Gastrocnemius medialis (tissue), 4 donors: ENCODE measurements around the gene ANGPTL8. TPM values are rescaled to one million over a fixed set of nuclear protein-coding genes. Genes with fewer than 3 reads are reported as not detected.

Experiments
- ATAC-seq, 2 donors: fragments of 150-250 bp; one replicate each; pipeline ENCODE4 v1.9.1; 2016
- DNase-seq, 2 donors: peaks; one replicate each; pipeline ENCODE4 v3.0.0-alpha.2; 2019
- H3K27ac ChIP-seq, 4 donors: fragments of 200-600 bp; sonication (generic); 1 replicate in 1 of 4; 2 replicates in 3 of 4; pipeline ENCODE4 v1.5.1; 2016 to 2018; ENCODE audit warnings: mild to moderate bottlenecking in 2 of 4, moderate library complexity in 1 of 4
- H3K27me3 ChIP-seq, 3 donors: fragments of 200-600 bp; sonication (generic) in 2 of 3; 1 replicate in 1 of 3; 2 replicates in 2 of 3; pipeline versions ENCODE4 v1.5.1 to v1.6.0; 2016 to 2019; ENCODE audit warnings: mild to moderate bottlenecking in 1 of 3, moderate library complexity in 1 of 3
- H3K36me3 ChIP-seq, 2 donors: fragments of 200-600 bp; sonication (generic) in 1 of 2; one replicate each; pipeline ENCODE4 v1.5.1; 2017 to 2018
- H3K4me1 ChIP-seq, 2 donors: fragments of 200-600 bp; sonication (generic) in 1 of 2; one replicate each; pipeline ENCODE4 v1.5.1; 2016 to 2017; ENCODE audit warnings: mild to moderate bottlenecking in 2 of 2
- H3K4me3 ChIP-seq, 4 donors: fragments of 200-600 bp; sonication (generic) in 3 of 4; 1 replicate in 1 of 4; 2 replicates in 3 of 4; pipeline ENCODE4 v1.5.1; 2016 to 2019; ENCODE audit warnings: mild to moderate bottlenecking in 2 of 4
- H3K9me3 ChIP-seq, 3 donors: fragments of 200-600 bp; sonication (generic) in 2 of 3; 1 replicate in 1 of 3; 2 replicates in 2 of 3; pipeline ENCODE4 v1.5.1; 2016 to 2019
- POLR2A ChIP-seq, 2 donors: fragments of 450-650 bp; IDR thresholded peaks; one replicate each; pipeline ENCODE4 v1.6.1; 2017; ENCODE audit warnings: antibody characterized with exemption in 2 of 2, mild to moderate bottlenecking in 2 of 2, moderate library complexity in 2 of 2
- in situ Hi-C, 4 donors: fragments of 200-750 bp; cut with MboI; loops; one replicate each; pipeline versions ENCODE4 v1.15.0 to v1.8.0; 2017; ENCODE audit warnings: low sequenced_read_pairs in 4 of 4
- intact Hi-C: fragments of 100-400 bp; cut with DNase I; formaldehyde crosslinking; loops from one replicate; pipeline ENCODE4 v1.15.1; 2023; ENCODE audit warnings: low total_unique reads
- total RNA-seq, 4 donors: library from RNA; depleted of rRNA; stranded (reverse); fragments of >200 nt; gene quantifications; one replicate each; pipeline versions ENCODE4 v1.1.0 to v1.2.3, GENCODE V29; 2016
- TF ChIP-seq, protein P1 (sequence below), 5 experiments: fragments of 450-650 bp in 3 of 5; fragments of 200-600 bp in 2 of 5; sonication (generic) in 2 of 5; IDR thresholded peaks in 4 of 5; conservative IDR thresholded peaks in 1 of 5; 1 replicate in 4 of 5; 2 replicates in 1 of 5; pipeline ENCODE4 v1.5.1; 2016 to 2019; ENCODE audit warnings: antibody characterized with exemption in 5 of 5, mild to moderate bottlenecking in 3 of 5, moderate library complexity in 3 of 5

ANGPTL8 gene
- total RNA-seq, 4 donors from 2014 or later, result 0.47 TPM; not detected in 3

DNA sequence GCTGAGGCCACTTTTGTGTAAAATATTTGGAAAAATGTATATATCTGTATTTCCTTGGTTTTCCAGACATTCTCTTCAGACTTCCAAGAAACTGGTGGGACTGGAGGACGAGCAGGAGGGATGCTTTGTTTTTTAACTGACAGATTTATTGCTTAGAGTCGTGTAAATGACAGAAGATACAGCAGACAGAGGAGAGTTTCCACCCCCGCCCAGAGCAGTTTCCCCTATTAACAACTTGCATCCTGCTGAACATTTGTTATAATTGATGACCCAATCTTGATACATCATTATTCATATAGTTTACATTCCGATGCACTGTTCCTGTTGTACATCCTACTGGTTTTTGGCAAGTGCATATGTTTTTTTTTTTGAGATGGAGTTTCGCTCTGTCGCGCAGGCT lies 30.0 kb downstream of the ANGPTL8 start:
- intact Hi-C loops, result no loop called here
- ATAC-seq, result no peak

DNA sequence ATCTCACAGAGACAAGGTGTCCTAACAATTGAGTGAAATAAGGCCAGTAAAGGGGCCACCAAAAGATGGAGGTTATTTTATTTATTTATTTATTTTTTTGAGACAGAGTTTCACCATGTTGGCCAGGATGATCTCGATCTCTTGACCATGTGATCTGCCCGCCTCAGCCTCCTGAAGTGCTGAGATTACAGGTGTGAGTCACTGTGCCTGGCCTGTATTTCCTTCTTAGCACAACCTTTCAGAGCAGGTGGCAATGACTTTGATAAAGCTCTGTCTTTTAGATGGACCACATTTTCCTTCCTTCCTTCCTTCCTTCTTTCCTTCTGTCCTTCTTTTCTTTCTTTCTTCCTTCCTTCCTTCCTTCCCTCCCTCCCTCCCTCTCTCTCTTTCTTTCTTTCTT lies 33.9 kb downstream of the ANGPTL8 start:
- no peak for DNase-seq
- intact Hi-C loops, result no loop called here
- Histone ChIP-seq H3K27ac (peak overlapping the region in 1 of 4 donors; percentile 41), H3K4me3 (no peak overlapping the region), H3K36me3 (no peaks in the 10 kb centered on the region), H3K4me1 (no peaks in the 10 kb centered on the region), H3K27me3 (no peaks in the 10 kb centered on the region), H3K9me3 (no peaks in the 10 kb centered on the region)
- in situ Hi-C loops, result no loop called here
- no peak for ATAC-seq
- TF ChIP-seq, protein P1, sequence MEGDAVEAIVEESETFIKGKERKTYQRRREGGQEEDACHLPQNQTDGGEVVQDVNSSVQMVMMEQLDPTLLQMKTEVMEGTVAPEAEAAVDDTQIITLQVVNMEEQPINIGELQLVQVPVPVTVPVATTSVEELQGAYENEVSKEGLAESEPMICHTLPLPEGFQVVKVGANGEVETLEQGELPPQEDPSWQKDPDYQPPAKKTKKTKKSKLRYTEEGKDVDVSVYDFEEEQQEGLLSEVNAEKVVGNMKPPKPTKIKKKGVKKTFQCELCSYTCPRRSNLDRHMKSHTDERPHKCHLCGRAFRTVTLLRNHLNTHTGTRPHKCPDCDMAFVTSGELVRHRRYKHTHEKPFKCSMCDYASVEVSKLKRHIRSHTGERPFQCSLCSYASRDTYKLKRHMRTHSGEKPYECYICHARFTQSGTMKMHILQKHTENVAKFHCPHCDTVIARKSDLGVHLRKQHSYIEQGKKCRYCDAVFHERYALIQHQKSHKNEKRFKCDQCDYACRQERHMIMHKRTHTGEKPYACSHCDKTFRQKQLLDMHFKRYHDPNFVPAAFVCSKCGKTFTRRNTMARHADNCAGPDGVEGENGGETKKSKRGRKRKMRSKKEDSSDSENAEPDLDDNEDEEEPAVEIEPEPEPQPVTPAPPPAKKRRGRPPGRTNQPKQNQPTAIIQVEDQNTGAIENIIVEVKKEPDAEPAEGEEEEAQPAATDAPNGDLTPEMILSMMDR (IDR thresholded peaks at IDR 0.05 in 4 of 5, conservative IDR thresholded peaks at IDR 0.05 in 1 of 5), result no peak
- no peak for TF ChIP-seq POLR2A (IDR thresholded peaks at IDR 0.05)

More for the DNA sequence above, 30.0 kb downstream of the ANGPTL8 start:
- H3K27ac ChIP-seq, result peak overlapping the region; percentile 47 to 76 (median 66)
- TF ChIP-seq POLR2A (IDR thresholded peaks at IDR 0.05), result no peak
- TF ChIP-seq, protein P1 (IDR thresholded peaks at IDR 0.05 in 4 of 5, conservative IDR thresholded peaks at IDR 0.05 in 1 of 5), result no peak
- H3K27me3 ChIP-seq, result no peaks in the 10 kb centered on the region
- no peak for DNase-seq
- in situ Hi-C loops, result no loop called here
- H3K36me3 ChIP-seq, result no peaks in the 10 kb centered on the region
- no peaks in the 10 kb centered on the region for H3K4me1 ChIP-seq
- H3K4me3 ChIP-seq, result no peak overlapping the region
- no peaks in the 10 kb centered on the region for H3K9me3 ChIP-seq

DNA sequence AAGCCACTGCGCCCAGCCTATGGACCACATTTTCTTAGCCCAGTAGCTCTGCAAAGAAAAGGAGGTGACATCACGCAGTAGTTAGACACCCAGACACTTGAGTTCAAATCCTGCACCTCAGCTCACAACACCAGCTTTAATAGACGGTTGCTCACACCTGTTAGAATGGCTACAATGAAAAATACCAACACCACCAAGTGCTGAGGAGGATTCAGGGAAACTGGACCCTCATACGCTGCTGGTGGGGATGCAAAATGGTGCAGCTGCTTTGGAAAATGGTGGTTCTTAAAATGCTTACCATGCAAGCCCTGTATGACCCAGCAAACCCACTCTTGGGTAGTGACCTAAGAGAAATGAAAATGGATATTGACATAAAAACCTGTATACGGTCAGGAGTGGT lies 34.6 kb downstream of the ANGPTL8 start:
- H3K27ac ChIP-seq, result no peak overlapping the region
- H3K27me3 ChIP-seq, result no peaks in the 10 kb centered on the region
- no peaks in the 10 kb centered on the region for H3K4me1 ChIP-seq
- H3K36me3 ChIP-seq, result no peaks in the 10 kb centered on the region
- no peak for TF ChIP-seq POLR2A (IDR thresholded peaks at IDR 0.05)
- TF ChIP-seq, protein P1 (IDR thresholded peaks at IDR 0.05 in 4 of 5, conservative IDR thresholded peaks at IDR 0.05 in 1 of 5), result no peak
- no peaks in the 10 kb centered on the region for H3K9me3 ChIP-seq
- H3K4me3 ChIP-seq, result no peak overlapping the region
- ATAC-seq (no peak), DNase-seq (no peak)
- in situ Hi-C loops (no loop called here), intact Hi-C loops (no loop called here)

DNA sequence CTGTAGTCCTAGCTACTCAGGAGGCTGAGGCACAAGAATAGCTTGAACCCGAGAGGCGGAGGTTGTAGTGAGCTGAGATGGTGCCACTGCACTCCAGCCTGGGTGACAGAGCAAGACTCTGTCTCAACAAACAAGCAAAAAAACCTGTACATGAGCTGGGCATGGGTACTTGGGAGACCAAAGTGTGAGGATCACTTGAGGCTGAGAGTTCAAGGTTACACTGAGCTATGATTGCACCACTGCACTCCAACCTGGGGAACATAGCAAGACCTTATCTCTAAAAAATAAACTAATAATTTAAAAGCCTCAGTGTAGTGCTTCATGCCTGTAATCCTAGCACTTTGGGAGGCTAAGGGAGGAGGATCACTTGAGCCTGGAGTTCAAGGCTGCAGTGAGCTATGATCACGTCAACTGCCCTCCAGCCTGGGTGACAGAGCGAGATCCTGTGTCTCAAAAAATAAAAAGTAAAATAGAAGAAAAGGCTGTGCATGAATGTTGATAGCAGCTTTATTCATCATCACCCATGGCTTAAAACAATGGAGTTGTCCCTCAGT lies 35.2 kb downstream of the ANGPTL8 start:
- intact Hi-C loops, result no loop called here
- no peak overlapping the region for H3K27ac ChIP-seq
- ATAC-seq, result no peak
- no peak for DNase-seq
- in situ Hi-C loops, result no loop called here
- H3K36me3 ChIP-seq, result no peaks in the 10 kb centered on the region
- H3K4me3 ChIP-seq, result no peak overlapping the region
- TF ChIP-seq, protein P1 (IDR thresholded peaks at IDR 0.05 in 4 of 5, conservative IDR thresholded peaks at IDR 0.05 in 1 of 5), result no peak
- TF ChIP-seq POLR2A (IDR thresholded peaks at IDR 0.05), result no peak
- no peaks in the 10 kb centered on the region for H3K9me3 ChIP-seq
- no peaks in the 10 kb centered on the region for H3K27me3 ChIP-seq
- H3K4me1 ChIP-seq, result no peaks in the 10 kb centered on the region

DNA sequence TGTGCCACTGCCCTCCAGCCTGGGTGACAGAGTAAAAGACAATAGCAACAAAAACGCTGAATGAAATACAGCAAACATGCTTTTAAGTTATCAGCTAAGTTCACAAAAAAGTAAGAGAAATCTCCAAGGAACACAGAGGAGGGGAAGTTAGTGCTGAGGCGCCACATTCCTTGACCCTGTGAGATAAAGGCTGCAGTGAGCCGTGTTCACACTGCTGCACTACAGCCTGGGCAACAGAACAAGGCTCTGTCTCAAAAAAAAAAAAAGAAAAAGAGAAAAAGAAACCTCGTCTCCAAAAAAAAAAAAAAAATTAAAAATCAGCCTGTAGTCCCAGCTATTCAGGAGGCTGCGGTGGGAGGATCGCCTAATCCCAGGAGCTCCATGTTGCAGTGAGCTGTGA lies 39.3 kb downstream of the ANGPTL8 start:
- TF ChIP-seq, protein P1 (IDR thresholded peaks at IDR 0.05 in 4 of 5, conservative IDR thresholded peaks at IDR 0.05 in 1 of 5), result no peak
- TF ChIP-seq POLR2A (IDR thresholded peaks at IDR 0.05), result no peak
- in situ Hi-C loops, result no loop called here
- DNase-seq, result no peak
- ATAC-seq, result no peak
- Histone ChIP-seq H3K27ac (no peak overlapping the region), H3K27me3 (no peaks in the 10 kb centered on the region), H3K4me1 (no peaks in the 10 kb centered on the region), H3K36me3 (no peaks in the 10 kb centered on the region), H3K4me3 (no peak overlapping the region), H3K9me3 (no peaks in the 10 kb centered on the region)
- intact Hi-C loops, result no loop called here
